C4-2B (cell line): ENCODE data around the gene KCP.

Source experiments
- H3K27ac ChIP-seq: fragments of 450-650 bp; 2 replicates; pipeline ENCODE4 v1.5.1; 2017
- CTCF ChIP-seq: fragments of 450-650 bp; conservative IDR thresholded peaks from 2 replicates; pipeline ENCODE4 v1.5.1; 2017; ENCODE audit warnings: mild to moderate bottlenecking
- ZFX ChIP-seq: fragments of 450-650 bp; IDR thresholded peaks from 2 replicates; pipeline ENCODE4 v1.6.1; 2017

The KCP gene

DNA sequence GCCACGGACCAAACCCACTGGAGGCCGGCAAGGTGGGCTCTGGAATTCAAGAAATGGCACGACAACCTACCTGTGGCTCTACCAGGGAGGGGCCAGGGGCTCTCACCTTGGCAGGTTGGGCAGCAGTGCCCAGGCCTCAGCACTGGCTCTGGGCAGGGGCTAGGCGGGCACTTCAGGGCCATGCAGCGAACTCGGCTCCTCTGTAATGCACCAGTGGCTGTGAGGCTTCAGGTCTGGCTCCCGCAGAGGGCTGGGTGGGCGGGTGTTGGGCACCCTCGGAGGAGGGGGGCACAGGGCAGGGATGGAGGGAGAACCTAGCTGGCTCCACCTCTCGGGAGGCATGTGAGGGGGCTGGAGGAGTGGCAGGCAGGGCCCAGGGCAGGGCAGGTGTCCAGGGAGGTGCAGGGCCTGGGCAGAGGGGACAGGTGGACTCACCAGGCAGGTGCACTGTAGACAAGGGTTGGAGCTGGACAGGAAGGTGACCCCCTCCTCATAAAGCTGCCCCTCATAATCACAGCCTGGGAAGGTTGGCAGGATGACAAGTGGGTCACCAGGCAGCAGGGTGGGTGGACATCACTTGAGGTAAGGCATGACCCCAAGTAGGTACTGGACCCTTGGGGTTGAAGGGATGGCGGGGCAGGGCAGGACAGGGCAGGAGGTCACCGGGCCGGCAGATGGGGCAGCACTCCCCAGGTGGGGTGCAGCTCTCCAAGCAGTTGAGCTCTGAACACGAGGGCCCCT is 6.7 kb downstream of the KCP start:
- H3K27ac ChIP-seq: no peak overlapping the region
- TF ChIP-seq ZFX (no peak), CTCF (no peak)

DNA sequence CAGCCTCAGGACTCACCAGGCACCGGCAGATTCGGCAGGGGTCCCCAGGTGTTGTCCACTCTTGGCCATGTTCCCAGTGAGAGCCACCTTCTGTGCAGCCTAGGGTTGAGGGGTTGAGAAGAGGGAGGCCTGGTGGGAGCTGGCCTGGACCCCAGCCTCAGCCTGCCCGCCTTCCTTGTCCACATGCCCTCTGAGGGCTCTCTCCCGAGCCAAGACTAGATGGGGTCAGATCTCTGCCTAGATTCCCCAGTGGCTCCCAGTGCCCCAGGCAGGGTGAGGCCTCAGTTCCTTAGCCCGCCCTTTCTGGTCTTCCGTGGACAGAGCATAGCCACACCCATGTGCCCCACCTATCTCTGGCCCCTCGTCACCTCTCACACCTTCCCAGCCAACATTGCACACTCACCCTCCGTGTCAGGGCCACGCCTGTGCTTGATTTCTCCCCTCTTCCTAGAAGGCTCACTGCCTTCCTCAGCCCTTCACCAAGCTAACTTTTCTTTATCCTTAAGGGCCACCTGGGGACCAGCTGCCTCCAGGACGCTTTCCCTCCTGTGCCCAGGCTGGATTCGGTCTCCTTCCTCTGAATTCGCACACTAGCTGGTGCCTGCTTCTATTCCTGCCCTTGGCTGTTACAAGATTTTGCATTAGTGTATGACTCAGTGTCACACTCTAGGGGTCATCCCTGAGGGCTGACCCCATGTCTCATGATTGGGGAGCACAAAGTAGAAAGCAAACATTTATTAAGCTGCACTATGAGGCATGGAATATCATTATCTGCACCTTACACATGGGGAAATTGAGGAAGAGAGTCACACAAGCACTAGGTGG is 7.5 kb downstream of the KCP start:
- H3K27ac ChIP-seq: no peak overlapping the region

GRCh38 chr7:128900237-128900636 is 10.3 kb downstream of the KCP start:
- H3K27ac ChIP-seq: no peak overlapping the region
- TF ChIP-seq ZFX: no peak
- no peak for TF ChIP-seq CTCF

More for the DNA sequence above, 7.5 kb downstream of the KCP start:
- TF ChIP-seq ZFX: no peak
- TF ChIP-seq CTCF: no peak

DNA sequence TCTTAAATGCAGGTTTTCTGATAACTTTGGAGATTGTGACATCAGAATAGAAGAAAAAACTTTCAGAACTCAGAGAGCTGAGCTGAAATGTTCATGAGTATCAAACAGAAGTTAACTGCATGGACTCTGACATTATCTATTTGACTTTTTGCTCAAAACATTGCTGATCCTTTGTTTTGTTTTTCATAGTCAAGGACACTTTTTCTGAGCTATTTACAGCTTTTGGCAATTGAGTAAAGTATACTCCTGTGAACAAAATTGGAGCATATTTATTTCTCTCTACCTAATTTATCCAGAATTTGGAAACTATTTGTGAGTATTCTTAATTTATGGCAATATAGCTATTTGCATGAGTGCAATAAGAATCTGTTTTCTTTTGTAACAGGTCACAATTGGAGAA is 11.1 kb downstream of the KCP start:
- TF ChIP-seq ZFX (no peak), CTCF (no peak)
- H3K27ac ChIP-seq: no peak overlapping the region

DNA sequence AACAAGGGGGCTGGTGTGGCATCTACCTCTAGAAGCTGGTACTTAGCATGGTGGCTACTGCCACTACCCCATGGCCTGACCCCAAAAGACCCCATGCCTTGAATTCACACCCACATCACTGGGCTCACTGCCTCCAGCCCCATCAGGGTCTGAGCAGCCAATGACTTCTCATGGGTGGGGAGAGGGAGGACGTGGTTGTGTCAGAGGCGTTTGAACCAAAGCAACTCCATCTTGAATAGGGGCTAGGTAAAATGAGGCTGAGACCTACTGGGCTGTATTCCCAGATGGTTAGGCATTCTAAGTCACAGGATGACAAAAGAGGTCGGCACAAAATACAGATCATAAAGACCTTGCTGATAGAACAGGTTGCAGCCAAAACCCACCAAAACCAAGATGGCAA is 15.2 kb downstream of the KCP start:
- no peak overlapping the region for H3K27ac ChIP-seq
- TF ChIP-seq CTCF (no peak), ZFX (no peak)

- H3K27ac ChIP-seq: no peak overlapping the region
Measured at GRCh38 chr7:128894101-128894440, 16.4 kb downstream of the KCP start.

More at GRCh38 chr7:128894101-128894440, 16.4 kb downstream of the KCP start:
- TF ChIP-seq CTCF: no peak
- no peak for TF ChIP-seq ZFX
